Suprapubic skin (tissue), 4 donors: ENCODE measurements around the gene VPS26B. TPM values are rescaled to one million over a fixed set of nuclear protein-coding genes. Genes with fewer than 3 reads are reported as not detected.

ENCODE experiments used
- DNase-seq, 2 donors: peaks; one replicate each; pipeline ENCODE4 v3.0.0-alpha.2; 2019; ENCODE audit warnings: low spot score in 2 of 2
- H3K27ac ChIP-seq: fragments of 200-600 bp; sonication (generic); one replicate; pipeline ENCODE4 v1.5.1; 2019
- H3K27me3 ChIP-seq: fragments of 200-600 bp; sonication (generic); one replicate; pipeline ENCODE4 v1.5.1; 2019
- H3K36me3 ChIP-seq: fragments of 200-600 bp; sonication (generic); one replicate; pipeline ENCODE4 v1.5.1; 2019
- H3K4me1 ChIP-seq: fragments of 200-600 bp; sonication (generic); one replicate; pipeline ENCODE4 v1.5.1; 2019
- H3K4me3 ChIP-seq: fragments of 200-600 bp; sonication (generic); one replicate; pipeline ENCODE4 v1.5.1; 2019; ENCODE audit warnings: mild to moderate bottlenecking
- H3K9me3 ChIP-seq: fragments of 200-600 bp; sonication (generic); one replicate; pipeline ENCODE4 v1.5.1; 2019
- CTCF ChIP-seq, 2 donors: fragments of 200-600 bp in 1 of 2; fragments of 450-650 bp in 1 of 2; sonication (generic) in 1 of 2; IDR thresholded peaks; one replicate each; pipeline ENCODE4 v1.5.1; 2016 to 2019; ENCODE audit warnings: antibody characterized with exemption in 2 of 2, mild to moderate bottlenecking in 1 of 2, moderate library complexity in 1 of 2
- EP300 ChIP-seq: sonication (generic); formaldehyde crosslinking; IDR thresholded peaks from one replicate; pipeline ENCODE4 v1.6.1; 2017; ENCODE audit warnings: antibody characterized with exemption
- POLR2A ChIP-seq, 2 donors: fragments of 450-650 bp; IDR thresholded peaks; one replicate each; pipeline ENCODE4 v1.6.1; 2017; ENCODE audit warnings: antibody characterized with exemption in 2 of 2, mild to moderate bottlenecking in 2 of 2, moderate library complexity in 2 of 2
- POLR2AphosphoS5 ChIP-seq, 3 donors: sonication (generic); formaldehyde crosslinking; IDR thresholded peaks; one replicate each; pipeline ENCODE4 v1.6.1; 2017; ENCODE audit warnings: antibody characterized with exemption in 3 of 3
- WGBS: methylation state at CpG from one replicate; pipeline ENCODE4 v1.1.5; 2018; 5-methylcytosine and 5-hydroxymethylcytosine counted together
- total RNA-seq, 4 donors: library from RNA; depleted of rRNA; stranded (reverse); fragments of >200 nt; gene quantifications; one replicate each; pipeline ENCODE4 v1.1.0, GENCODE V29; 2016

VPS26B gene
- total RNA-seq, 4 donors from 2014 or later = 60.4 to 80.9 (median 74.4) TPM

GRCh38 chr11:134238956-134239355 lies 14.5 kb downstream of the VPS26B start:
- DNase-seq = no peak
- H3K27me3 ChIP-seq = no peaks in the 10 kb centered on the region
- H3K4me3 ChIP-seq = no peak overlapping the region
- H3K27ac ChIP-seq = no peak overlapping the region
- no peak for TF ChIP-seq EP300
- no peak for TF ChIP-seq POLR2AphosphoS5 (IDR thresholded peaks at IDR 0.05)
- no peak for TF ChIP-seq POLR2A (IDR thresholded peaks at IDR 0.05)
- no peak for TF ChIP-seq CTCF (IDR thresholded peaks at IDR 0.05)
- 93% methylated on average over 5 of the region's 5 CpGs for WGBS
- no peaks in the 10 kb centered on the region for H3K4me1 ChIP-seq
- H3K9me3 ChIP-seq = no peaks in the 10 kb centered on the region
- peaks cover 86% of the 10 kb centered on the region for H3K36me3 ChIP-seq

DNA sequence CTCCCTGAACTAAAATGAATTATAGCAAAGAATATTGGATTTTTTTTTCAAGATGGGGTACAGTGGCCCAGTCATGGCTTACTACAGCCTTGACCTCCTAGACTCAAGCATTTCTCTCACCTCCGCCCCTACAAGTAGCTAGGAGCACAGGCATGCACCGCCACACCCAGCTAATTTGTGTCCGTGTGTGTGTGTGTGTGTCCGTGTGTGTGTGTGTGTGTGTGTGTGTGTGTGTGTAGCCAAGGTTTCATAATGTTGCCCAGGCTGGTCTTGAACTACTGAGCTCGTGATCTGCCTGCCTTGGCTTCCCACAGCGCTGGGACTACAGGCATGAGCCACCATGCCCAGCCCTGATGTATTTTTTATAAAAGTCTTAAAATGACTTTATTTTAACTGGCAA lies 16.1 kb downstream of the VPS26B start:
- WGBS = 62% methylated on average over 6 of the region's 6 CpGs
- no peak overlapping the region for H3K4me3 ChIP-seq
- H3K36me3 ChIP-seq = peaks cover 90% of the 10 kb centered on the region
- H3K9me3 ChIP-seq = no peaks in the 10 kb centered on the region
- H3K4me1 ChIP-seq = no peaks in the 10 kb centered on the region
- no peak for TF ChIP-seq POLR2AphosphoS5 (IDR thresholded peaks at IDR 0.05)
- no peak for TF ChIP-seq EP300
- no peak for TF ChIP-seq POLR2A (IDR thresholded peaks at IDR 0.05)
- TF ChIP-seq CTCF (IDR thresholded peaks at IDR 0.05) = no peak
- DNase-seq = no peak
- no peak overlapping the region for H3K27ac ChIP-seq
- no peaks in the 10 kb centered on the region for H3K27me3 ChIP-seq

DNA sequence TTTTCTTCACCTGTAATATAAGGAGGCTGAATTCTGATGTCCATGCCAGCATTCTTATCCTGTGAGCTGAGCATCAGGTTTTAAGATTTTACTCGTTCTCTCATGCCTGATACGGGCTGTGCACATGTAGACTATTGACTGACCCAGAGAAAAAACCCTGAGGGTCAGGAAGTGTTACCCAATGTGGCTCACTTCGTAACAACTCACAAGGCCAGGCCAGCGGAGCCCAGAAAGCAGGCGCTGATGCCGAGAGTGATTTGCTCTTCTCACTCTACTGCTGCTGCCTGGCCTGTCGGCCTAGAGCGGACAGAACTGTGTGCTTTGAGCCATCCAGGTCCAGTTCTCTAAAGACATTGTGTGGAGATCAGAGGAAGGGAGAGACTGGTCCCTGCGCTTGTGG lies 17.9 kb downstream of the VPS26B start:
- Histone ChIP-seq H3K4me3 (no peak overlapping the region), H3K9me3 (no peaks in the 10 kb centered on the region), H3K4me1 (no peaks in the 10 kb centered on the region), H3K27me3 (no peaks in the 10 kb centered on the region), H3K27ac (no peak overlapping the region), H3K36me3 (peaks cover 93% of the 10 kb centered on the region)
- no peak for TF ChIP-seq POLR2A (IDR thresholded peaks at IDR 0.05)
- no peak for TF ChIP-seq POLR2AphosphoS5 (IDR thresholded peaks at IDR 0.05)
- TF ChIP-seq CTCF (IDR thresholded peaks at IDR 0.05) = no peak
- no peak for TF ChIP-seq EP300
- no peak for DNase-seq
- WGBS = 89% methylated on average over 9 of the region's 9 CpGs

DNA sequence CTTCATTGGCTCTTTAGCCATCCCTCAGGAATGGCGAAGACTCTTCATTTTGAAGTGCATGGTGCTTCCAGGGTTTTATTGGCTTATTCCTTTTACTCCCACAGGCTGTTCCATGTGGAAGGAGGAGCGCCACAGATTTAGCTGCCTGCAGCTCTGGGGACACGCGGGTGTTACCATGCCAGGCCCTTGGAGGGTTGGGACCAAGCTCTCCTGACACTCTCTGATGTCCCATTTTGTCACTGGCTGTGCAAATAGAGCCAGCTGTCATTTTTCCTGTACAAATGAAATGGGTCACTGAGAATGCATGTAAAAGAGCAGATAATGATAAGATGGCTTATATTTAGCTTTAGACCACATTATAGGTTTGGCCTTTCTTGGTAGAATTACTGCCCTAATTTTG lies 19.4 kb downstream of the VPS26B start:
- 93% methylated on average over 4 of the region's 4 CpGs for WGBS
- DNase-seq = no peak
- peaks cover 98% of the 10 kb centered on the region for H3K36me3 ChIP-seq

DNA sequence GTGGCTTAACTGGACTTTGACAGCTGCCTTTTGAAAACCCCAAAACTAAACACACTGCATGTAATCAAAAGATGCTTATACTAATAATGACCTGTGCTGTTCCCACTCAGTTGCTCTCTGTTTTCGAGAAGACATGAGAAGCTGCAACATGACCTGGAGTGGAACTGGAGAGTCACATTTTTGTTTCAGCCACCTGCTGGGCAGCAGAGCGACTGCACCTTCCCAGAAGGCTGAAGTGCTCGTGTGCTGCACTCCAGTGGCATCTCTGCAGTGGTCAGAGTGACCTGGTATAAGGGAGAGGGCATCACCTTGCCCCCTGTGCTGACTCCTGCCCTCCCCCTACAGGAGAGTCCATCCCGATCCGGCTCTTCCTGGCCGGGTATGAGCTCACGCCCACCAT lies 20.1 kb downstream of the VPS26B start:
- Histone ChIP-seq H3K9me3 (no peaks in the 10 kb centered on the region), H3K27me3 (no peaks in the 10 kb centered on the region), H3K27ac (no peak overlapping the region), H3K4me1 (no peaks in the 10 kb centered on the region), H3K4me3 (no peak overlapping the region), H3K36me3 (peaks cover 98% of the 10 kb centered on the region)
- 70% methylated on average over 6 of the region's 7 CpGs for WGBS
- peak in 1 of 2 donors; percentile 69 for DNase-seq
- TF ChIP-seq EP300 = no peak
- peak in 1 of 2 donors; percentile 39 for TF ChIP-seq CTCF (IDR thresholded peaks at IDR 0.05)

More for the DNA sequence above, 19.4 kb downstream of the VPS26B start:
- Histone ChIP-seq H3K4me3 (no peak overlapping the region), H3K27ac (no peak overlapping the region), H3K9me3 (no peaks in the 10 kb centered on the region), H3K4me1 (no peaks in the 10 kb centered on the region), H3K27me3 (no peaks in the 10 kb centered on the region)
- TF ChIP-seq CTCF (IDR thresholded peaks at IDR 0.05) (no peak), POLR2A (IDR thresholded peaks at IDR 0.05) (no peak), POLR2AphosphoS5 (IDR thresholded peaks at IDR 0.05) (no peak), EP300 (no peak)
